CD4-positive, alpha-beta T cell treated with Interleukin-1 beta for 1 hour (primary cell): Measurements from ENCODE around the gene PSME3IP1.

Experiments used
- DNase-seq, 2 donors: peaks; one replicate each; pipeline ENCODE4 v3.0.0-alpha.2; 2020 to 2022

The PSME3IP1 gene

DNA sequence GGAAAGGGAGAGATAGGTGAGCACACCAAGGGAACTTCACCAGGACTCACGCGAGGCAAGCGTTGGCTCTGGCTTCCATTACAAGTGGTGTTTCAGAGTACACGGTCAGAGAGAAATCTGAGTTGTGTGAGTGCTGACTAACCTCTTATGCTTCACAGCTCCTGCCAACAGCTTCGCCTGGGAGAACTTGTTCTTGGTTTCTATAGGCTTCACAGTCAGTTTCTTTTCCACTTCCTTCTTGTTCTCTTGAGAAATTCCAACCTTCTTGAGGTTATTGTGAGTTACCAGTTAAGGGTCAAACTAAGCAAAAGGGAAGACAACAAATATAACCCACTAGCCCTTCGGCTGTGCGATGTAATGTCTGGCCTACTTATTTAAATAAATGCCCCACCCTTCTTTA lies 18.9 kb downstream of the PSME3IP1 start:
- DNase-seq, result no peak

DNA sequence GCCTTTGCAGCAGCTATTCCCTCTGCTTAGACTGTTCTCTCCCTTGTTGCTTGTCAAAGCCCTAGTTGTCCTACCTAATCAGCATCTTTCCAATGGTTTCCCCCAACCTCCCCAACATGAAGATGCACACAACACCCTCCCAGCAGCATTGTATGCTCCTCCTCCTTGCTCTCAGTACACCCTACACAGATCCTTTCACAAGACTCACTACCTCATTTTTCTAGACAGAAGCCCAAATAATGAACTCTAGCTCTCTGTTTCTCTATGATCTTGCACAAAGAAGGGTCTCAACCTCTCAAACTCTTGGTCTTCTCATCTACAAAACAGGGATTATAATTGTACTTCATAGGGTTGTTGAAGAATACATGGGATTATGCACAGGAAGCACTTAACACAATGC lies 19.4 kb downstream of the PSME3IP1 start:
- no peak for DNase-seq

DNA sequence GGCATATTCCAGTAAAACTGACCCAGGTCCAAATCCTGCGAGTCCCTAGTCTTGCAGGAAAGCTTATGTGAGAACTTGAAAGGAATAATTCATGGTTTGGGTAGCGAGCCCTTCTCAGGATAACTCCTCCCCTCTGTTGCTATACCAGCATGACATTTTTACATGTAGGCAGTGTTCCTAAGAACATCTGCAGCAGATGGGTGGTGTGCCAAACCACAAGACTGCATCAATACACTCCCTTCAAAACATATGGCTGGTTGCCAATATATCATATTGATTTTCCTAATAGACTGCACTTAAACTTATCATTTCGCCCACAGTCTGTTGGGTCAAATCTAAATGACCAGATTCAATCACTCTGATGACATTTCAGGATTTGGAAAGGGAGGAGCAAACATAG lies 19.9 kb downstream of the PSME3IP1 start:
- DNase-seq, result no peak

DNA sequence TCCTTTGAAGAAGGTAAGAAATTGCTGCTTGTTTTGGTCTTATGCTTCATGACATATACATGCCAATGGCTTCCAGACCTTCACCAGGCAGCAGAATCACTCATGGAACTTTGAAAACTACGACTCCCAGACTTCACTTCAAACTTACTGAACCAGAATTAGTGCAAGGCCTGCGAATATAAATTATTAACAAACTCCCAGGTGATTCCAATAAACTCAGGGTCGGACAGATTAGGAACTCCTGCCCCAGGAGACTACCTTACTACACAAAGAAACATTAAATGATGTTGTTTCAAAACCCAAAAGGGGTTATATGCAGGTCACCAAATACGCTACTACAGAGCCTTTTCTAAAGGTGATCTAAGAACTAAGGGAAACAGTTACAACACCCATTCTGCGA lies 20.4 kb downstream of the PSME3IP1 start:
- DNase-seq, result no peak

DNA sequence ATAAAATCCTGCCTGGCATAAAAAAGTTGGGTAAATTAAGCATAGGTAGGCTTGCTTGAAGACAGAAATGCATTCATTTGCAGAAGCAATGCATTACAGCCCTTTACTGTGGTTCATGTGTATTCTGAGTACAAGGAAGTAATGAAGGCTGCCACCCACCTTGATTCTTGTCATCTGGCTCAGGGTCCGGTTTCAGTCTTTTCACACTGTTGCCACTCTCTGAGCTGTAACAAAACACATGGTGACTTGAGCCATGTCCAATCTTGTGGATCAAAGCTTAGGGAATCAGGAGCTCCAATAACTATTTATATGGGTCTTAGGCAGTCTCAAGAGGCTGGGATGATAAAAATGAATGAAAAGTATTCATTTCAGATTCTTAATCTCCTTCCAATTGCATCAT lies 22.0 kb downstream of the PSME3IP1 start:
- DNase-seq, result no peak

DNA sequence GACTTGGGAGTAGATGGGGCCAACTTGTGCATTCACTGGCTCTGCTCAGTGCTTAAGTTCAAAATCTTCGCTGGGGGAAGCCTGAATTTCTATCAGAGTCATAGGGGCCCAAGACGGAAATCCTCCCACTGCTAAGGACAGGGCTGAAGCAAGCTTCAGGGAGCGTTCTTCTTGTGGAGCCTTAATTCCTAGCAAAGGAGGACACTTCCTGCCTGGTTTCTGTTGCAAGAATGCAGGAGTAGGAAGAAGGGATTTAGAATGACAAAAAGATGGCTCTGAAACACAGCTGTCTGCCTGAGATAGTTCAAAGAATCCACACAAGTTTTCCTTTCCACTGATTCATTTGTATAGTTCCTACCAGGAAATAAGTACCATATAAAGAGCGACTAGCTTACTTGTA lies 26.4 kb downstream of the PSME3IP1 start:
- DNase-seq, result no peak

DNA sequence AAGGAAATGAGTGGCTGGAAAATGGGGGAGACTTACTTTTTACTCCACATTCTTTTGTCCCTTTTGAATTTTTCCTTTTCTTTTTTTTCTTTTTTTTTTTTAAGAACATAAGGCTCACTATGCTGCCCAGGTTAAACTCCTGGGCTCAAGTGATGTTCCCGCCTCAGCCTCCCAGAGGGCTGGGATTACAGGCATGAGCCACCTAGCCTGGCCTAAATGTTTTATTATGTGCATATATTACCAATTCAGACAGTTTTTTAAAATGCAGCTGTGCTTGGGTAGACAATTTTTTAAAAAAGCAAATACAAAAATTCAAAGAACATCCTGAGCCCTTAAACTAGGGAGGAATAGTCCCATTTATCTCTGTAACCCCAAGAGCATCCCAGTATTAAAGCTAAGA lies 28.3 kb downstream of the PSME3IP1 start:
- no peak for DNase-seq

DNA sequence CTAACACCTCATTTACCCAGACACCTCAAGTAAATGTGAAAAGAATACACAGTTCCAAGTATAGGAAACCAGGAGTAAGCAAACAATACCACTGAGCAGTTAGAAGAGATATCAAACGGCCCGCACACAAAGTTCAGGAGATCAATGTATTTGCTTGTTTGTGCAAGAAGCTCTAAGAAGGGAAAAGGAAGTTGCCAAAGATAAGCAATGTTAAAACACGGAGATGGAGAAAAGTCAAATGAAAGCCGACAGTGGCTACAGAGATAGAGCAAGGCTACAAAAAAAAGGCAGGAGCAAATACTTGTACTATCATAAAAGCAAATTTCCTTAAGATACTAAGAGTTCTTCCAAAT lies 29.5 kb downstream of the PSME3IP1 start:
- no peak for DNase-seq

DNA sequence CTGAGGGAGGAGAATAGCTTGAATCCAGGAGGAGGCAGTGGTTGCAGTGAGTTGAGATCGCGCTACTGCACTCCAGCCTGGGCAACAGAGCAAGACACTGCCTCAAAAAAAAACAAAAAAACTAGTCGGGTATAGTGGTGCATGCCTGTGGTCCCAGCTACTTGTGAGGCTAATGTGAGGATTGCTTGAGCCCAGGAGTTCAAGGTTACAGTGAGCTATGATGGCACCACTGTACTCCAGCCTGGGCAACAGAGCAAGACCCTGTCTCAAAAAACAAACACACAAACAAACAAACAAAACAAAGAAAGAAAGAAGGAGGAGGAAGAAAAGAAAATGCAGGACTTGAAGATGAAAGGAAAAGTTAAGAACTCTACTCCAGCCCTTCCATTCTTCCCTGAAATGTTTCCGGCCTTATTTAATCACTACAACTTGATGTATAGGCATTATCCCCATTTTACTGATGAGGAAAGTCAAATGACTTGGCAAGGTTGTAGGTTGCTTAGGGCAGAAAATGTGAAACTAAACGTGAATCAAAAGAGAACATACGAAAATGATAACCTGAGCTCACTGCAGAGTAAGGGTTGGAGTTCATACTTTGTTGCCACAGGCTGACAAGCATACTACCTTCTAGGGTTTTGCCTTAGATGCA lies 30.0 kb downstream of the PSME3IP1 start:
- DNase-seq, result no peak

DNA sequence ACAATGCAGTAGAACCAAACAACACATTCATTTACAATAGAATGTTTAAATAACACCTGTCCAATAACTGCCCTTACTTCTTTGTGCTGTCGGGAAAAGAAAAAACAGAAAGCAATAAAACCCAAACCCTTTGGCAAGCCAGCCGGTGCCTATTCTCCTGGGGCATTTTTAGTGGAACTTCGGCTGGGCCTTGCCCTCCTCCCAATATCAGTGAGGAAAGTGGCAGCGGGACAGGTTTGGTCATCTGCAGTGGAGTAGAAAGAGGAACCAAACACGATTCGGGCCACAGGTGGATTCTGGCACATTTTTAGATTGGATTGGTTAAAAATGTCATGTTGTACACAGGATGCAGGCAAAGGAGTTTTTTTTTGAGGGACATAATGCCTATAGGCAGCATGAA lies 32.0 kb downstream of the PSME3IP1 start:
- DNase-seq, result no peak

DNA sequence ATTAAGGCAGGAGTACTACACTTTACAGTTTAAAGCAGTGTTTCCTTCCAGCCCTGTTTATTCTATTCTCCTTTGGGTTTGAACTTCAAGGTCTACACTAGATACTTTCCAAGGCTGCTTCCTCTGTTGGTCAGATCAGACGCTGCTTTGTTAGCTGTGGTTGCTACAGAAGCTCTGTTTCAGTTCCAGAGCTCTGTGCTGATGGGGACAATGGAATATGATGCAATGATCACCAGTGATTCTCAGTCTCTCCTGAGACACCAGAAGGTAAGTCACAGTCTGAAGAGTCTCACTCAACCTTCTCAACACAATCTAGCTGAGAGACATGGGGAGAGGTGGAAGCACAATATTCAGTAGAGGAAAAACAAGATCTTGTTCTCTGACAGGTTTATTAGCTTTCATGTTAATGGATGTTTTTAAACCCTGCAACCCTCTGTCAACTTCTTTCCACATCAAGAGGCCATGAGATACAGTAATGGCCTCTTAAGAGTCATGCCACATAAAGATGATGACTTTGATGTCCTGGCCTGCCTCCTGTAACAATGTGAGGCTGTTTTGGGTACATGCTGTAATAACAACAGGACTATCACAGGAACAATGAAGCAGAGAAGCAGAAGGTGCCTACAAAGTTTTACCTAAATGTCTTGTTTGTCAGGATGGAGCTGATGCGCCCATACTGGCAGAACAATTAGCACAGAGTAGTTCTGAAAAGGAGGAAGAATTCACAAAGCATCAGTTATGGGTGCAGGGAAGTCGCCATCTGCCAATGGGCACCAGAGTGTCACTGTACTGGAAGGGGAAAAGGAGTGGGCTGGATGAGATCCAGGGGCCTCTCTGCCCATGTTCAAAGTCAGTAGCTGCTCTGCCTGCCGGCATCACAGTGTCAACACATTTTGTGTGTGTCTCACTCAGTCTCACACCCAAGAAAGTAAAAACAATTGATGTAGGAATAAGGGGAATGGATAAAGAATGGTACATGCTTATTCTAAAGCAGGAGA lies 33.4 kb downstream of the PSME3IP1 start:
- no peak for DNase-seq

DNA sequence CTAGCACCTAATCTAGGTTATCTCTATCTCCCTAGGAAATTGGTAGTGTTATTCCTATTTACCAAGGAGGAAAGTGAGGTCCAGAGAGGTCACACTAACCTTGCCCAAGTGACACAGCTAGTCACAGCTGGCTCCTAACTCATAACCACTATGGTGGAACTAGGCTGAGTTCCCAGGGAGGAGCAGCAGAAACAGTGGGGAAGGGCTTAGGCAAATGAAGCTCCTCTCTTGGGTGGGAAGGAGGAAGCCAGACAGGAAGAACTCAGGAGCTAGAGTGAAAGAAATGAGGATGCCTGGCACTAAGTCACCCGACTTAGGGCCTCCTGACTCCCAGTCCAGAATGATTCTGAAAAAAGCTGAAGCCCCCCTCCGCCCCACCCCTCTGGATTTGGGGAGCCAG lies 34.5 kb downstream of the PSME3IP1 start:
- no peak for DNase-seq

DNA sequence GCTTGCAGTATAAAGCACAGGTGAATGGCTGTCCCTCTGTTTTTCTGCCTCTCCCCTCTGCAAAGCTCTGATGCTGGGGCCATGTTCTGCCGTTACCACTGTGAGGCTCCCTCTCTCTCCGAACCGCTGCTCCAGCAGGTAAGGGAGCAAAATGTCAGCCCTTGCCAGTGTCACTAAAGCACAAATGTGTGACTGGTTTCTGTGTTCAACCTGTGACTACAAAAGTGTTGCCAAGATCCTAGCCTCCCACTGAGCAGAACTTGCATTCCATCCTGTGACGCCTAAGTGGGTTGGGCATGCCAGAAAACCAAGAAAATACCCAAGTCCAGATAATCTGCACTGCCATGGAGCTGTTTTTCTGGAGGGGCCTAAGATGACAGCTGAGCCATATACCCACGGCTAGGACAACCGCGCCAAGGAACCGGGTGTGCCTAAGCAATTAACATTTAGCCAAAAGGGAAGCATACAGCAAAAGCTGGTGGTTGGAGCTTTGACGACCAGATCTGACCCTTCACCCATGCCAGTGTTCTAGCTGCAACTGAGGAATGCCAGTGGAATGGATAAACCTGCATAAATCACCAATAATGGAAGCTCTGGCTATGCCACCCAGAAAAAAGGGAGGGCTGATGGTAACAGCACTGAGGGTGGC lies 35.0 kb downstream of the PSME3IP1 start:
- no peak for DNase-seq

DNA sequence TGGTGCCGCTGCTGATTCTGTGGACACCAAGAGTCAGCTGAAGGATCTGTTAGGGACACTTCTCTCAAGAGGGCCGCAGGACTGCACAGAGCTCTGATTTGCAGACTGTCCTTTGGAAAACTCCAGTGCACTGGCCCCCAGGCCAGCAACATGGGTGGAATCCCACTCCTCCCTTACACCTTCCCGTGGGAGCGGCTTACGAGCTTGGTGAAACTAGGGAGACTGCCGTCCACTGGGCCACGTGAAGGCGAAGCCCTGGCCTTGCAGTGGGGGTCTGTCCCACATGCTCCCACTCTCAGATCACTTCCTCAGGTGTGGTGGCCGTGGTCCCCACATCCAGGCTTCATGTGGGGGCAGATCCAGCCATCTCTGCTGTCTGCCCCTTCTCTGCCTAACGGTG lies 36.4 kb downstream of the PSME3IP1 start:
- no peak for DNase-seq

DNA sequence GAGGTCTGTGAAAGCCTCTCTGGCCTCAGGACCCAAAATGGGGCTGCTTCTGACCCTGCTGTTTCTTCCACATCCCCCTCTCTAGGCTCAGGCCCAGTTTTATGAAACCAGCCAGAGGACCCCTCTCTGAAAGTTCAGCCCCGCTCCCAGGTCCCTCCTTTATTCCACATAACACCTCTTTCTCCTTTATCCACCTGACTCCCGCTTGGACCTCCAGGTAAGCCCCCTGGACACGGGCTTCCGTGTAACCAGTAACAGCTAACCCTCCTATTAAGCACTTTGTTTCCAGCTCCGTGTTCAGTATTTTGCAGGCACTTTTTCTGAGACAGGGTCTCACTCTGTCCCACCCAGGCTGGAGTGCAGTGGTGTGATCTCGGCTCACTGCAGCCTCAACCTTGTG lies 37.4 kb downstream of the PSME3IP1 start:
- DNase-seq, result no peak

DNA sequence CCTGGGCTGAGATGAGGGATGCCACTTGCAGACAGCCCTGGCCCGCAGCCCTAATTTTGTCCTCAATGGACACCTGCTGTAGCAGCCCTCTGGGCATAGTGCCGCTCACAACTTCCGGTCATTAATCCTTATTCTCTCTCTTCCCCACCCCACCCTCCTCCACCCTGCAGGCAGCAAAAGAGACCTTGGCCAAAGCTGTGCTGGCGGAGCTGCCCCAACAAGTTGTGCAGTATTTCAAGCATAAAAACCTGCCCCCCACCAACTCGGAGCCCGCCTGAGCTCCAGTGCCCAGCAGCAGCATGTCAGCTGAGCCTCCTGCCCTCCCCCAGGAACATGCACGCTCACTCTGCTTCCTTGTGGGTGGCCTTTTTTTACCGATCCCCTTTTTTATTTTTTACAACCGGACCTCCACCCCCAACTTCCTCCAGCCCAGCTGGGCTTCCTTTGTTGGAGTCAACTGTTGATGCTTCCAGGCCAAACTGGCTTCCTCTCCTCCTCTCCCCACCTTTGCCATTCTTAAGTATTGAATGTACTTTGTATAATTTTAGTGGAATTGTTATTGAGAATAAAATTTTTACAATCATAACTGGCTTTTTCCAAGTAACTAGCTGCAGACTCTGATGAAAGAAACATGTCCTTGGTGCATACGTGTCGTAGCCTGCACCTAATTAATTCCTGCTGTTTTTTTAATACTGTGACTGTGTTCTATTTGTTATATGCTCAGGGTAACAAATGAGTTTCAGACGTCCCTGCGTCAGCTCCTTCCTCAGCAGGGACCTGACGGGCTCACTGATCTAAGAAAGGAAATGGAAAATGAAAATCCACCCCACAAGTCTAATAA lies 38.2 kb downstream of the PSME3IP1 start:
- no peak for DNase-seq

DNA sequence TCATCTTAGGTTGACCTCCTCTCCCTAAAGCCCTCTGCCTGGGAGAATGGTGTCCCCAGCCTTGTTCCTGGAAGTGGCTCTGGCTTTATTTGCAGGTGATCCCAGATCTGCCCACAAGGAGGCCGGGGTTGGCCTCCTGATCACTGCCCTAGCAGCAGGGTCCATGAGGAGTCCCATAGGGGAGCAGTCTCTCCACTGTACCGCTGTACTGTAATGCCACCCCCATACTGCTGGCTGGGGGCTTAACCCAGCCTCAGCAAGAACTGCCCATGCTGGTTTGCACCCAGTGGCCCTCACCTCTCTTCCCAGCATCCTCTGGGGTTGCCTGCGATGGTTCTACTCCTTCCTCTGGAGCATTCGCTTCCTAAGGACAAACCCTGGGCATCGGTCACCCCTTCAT lies 39.1 kb downstream of the PSME3IP1 start:
- no peak for DNase-seq

DNA sequence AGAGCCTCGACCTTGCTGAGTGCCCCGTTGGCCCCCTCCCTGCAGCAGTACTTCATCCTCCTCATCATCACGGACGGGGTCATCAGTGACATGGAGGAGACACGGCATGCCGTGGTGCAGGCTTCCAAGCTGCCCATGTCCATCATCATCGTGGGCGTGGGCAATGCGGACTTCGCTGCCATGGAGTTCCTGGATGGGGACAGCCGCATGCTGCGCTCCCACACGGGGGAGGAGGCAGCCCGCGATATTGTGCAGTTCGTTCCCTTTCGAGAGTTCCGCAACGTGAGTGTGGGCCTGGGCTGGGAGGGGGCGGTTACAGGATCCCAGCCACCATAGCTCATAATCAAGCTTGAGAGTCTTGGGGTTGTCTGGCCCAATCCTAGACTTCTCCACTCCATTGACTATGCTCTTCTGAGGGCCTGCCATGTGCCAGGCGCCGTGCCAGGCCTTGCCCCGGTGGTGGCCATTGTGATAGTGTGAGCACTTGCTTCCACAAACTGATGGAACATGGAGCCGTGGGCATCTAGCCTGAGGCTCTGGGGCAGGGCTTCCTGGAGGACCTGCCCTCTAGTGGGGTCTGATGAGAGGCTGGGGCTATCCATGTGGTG lies 39.7 kb downstream of the PSME3IP1 start:
- no peak for DNase-seq

DNA sequence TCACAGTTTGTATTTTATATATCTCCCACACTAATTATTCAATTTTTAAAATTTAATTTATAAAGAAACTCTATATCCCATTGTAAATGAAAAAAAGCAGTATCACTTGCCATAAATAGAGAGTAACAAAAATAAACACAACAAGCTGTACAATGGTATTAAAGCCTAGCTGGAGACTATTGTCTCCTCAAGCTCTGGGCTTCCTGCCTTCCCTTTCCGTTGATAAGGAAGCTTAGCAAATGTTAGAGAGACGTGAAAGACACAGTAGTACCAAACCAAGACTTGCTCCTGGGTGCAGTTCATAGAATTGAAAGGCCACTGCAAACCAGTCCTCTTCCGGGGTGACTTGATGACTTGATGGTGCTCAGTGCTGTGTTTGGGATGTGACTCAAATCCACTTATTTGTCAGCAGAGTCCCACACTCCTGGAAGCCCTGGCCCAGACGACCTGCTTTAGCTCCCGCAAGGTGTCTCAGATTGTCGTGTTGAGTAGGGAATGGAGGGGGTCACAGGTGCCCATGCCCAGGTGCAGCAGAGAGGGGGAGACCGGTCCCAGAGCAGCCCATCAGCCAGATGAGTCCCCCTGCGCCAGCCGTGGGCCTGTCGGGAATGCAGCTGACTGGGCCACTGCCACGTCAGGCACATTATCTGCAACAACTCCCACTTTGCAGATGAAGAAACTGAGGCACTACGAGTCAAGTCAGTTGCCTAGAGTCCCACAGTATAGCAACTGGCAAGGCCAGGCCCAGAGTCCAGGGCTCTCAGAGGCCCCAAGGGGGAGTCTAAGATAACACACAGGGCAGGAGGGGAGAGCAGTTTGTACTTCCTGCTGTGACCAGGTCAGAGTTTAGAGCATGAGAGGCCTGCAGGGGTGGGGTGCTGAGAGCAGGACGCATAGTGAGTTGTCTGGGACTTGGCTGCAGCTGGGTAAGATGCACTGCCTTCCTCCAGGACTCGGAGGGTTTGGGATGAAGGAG lies 40.5 kb downstream of the PSME3IP1 start:
- no peak for DNase-seq

DNA sequence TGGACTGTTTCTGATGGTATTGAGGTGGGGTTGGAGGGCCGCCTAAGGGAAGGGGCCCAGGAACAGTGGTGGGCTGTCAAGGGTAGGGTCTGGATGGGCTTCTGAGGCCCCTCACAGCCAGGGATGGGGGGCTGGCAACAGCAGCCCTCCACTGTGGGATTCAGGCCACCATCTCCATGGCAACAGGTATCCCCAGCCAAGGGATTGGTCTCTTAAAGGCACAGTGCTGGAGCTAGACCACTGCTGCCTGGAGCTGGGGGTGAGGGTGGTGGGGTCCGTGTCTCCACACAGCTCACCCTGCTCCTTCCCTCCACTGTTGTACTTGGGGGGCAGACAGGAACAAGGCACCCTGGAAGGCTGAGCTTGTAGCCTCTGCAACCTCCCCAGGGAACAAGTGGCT lies 41.8 kb downstream of the PSME3IP1 start:
- DNase-seq, result no peak
